HepG2 (cell line): Measurements from ENCODE around the gene CERS6.

Experiments used
- CTCF ChIP-seq: sonication (generic); formaldehyde crosslinking; IDR thresholded peaks from 2 replicates; pipeline ENCODE4 v1.5.0; 2020; ENCODE audit warnings: mild to moderate bottlenecking, missing genetic modification reagents, moderate library complexity
- JDP2 ChIP-seq: sonication (generic); formaldehyde crosslinking; IDR thresholded peaks from 2 replicates; pipeline ENCODE4 v1.8.1; 2022; ENCODE audit warnings: missing genetic modification reagents, borderline replicate concordance
- MAFK ChIP-seq, 2 experiments: IDR thresholded peaks in 1 of 2; conservative IDR thresholded peaks in 1 of 2; 2 replicates each; pipeline ENCODE4 v1.6.1; 2011; ENCODE audit warnings: improper control_type of control experiment in 2 of 2, low read length in 2 of 2
- MAX ChIP-seq: IDR thresholded peaks from 2 replicates; pipeline ENCODE4 v1.6.1; 2012; ENCODE audit warnings: inconsistent platforms
- NFE2L2 ChIP-seq: fragments of 150-350 bp; IDR thresholded peaks from 2 replicates; pipeline ENCODE4 v1.6.1; 2014; ENCODE audit warnings: low read length
- NONO ChIP-seq, 2 experiments: fragments of 450-650 bp in 1 of 2; sonication (generic) in 1 of 2; formaldehyde crosslinking in 1 of 2; IDR thresholded peaks in 1 of 2; conservative IDR thresholded peaks in 1 of 2; 2 replicates each; pipeline versions ENCODE4 v1.6.1 to v1.8.0; 2017 to 2022; ENCODE audit warnings: mild to moderate bottlenecking in 1 of 2, missing genetic modification reagents in 1 of 2, moderate library complexity in 1 of 2
- RELA ChIP-seq: sonication (generic); formaldehyde crosslinking; IDR thresholded peaks from 2 replicates; pipeline ENCODE4 v1.4.0; 2020; ENCODE audit warnings: missing genetic modification reagents
- SMC3 ChIP-seq: IDR thresholded peaks from 2 replicates; pipeline ENCODE4 v1.6.1; 2011; ENCODE audit warnings: low read length, improper control_type of control experiment
- ZBTB34 ChIP-seq: sonication (generic); formaldehyde crosslinking; IDR thresholded peaks from 2 replicates; pipeline ENCODE4 v1.8.0; 2022; ENCODE audit warnings: mild to moderate bottlenecking, missing genetic modification reagents
- ZNF292 ChIP-seq: sonication (generic); formaldehyde crosslinking; IDR thresholded peaks from 2 replicates; pipeline ENCODE4 v1.8.1; 2022; ENCODE audit warnings: mild to moderate bottlenecking, low read depth, missing genetic modification reagents, borderline replicate concordance
- ZNF558 ChIP-seq: sonication (generic); formaldehyde crosslinking; IDR thresholded peaks from 2 replicates; pipeline ENCODE4 v1.9.0; 2022; ENCODE audit warnings: mild to moderate bottlenecking, missing genetic modification reagents, borderline replicate concordance
- ZNF607 ChIP-seq: sonication (generic); formaldehyde crosslinking; IDR thresholded peaks from 2 replicates; pipeline ENCODE4 v1.5.1; 2020; ENCODE audit warnings: missing genetic modification reagents, mild to moderate bottlenecking, borderline replicate concordance

GRCh38 chr2:168469281-168469988, 13.4 kb downstream of the CERS6 start:
- no peak for TF ChIP-seq ZBTB34 (CRISPR knock-in tag)
- no peak for TF ChIP-seq MAFK (conservative IDR thresholded peaks at IDR 0.05 in 1 of 2, IDR thresholded peaks at IDR 0.05 in 1 of 2; ENCODE audit: low read length in 2 of 2)
- TF ChIP-seq RELA (CRISPR knock-in tag) = no peak
- TF ChIP-seq ZNF558 = no peak
- TF ChIP-seq ZNF292 = no peak
- no peak for TF ChIP-seq SMC3
- no peak for TF ChIP-seq CTCF (CRISPR knock-in tag)
- no peak for TF ChIP-seq NONO (IDR thresholded peaks at IDR 0.05)
- no peak for TF ChIP-seq NONO (CRISPR knock-in tag; conservative IDR thresholded peaks at IDR 0.05)
- no peak for TF ChIP-seq MAX
- TF ChIP-seq ZNF607 (CRISPR knock-in tag) = no peak
- TF ChIP-seq NFE2L2 = no peak
- TF ChIP-seq JDP2 (CRISPR knock-in tag) = no peak
